Heart left ventricle (tissue), 13 donors: ENCODE results near the gene ZNF565.

Experiments
- CTCF ChIP-seq, 12 donors: fragments of 200-600 bp; sonication (generic) in 4 of 12; IDR thresholded peaks; one replicate each; pipeline versions ENCODE4 v1.5.0 to v1.8.0; 2018 to 2022; ENCODE audit warnings: antibody characterized with exemption in 12 of 12, mild to moderate bottlenecking in 5 of 12
- POLR2A ChIP-seq, 2 donors: fragments of 450-650 bp; IDR thresholded peaks; one replicate each; pipeline ENCODE4 v1.6.1; 2017; ENCODE audit warnings: antibody characterized with exemption in 2 of 2, mild to moderate bottlenecking in 2 of 2, moderate library complexity in 2 of 2
- donor health status: ischemic (EF 13 %, LVEDD 7.1; RV severe dilation, severe dysfunction).
- donor health status: DM: no; HTN: yes; CAD: no.
- donor health status: DM: no; HTN: no; CAD: no.
- donor health status: ischemic (EF 25% LVEDD 6.9; RV normal size, moderate dysfunction).
- donor health status: ischemic (EF 25% LVEDD 5.7; RV mildly dilated, moderate dysfunction).
- donor health status: ischemic (EF 35%, LVEDD 5.7; RV mildly dilated, moderate dysfunction).
- donor health status: nonischemic (EF 11% LVEDD 7.7; RV severe dilation, severe dysfunction).
- donor health status: DM: yes; HTN: yes; CAD: no.
- donor health status: PGD.
- donor health status: ischemic (EF 29% LVEDD 5.4; RV normal size, mild dysfunction).
- donor health status: nonischemic (EF 23%, LVEDD 6.1; RV moderate dilation, normal function).

GRCh38 chr19:36153126-36153525 lies 61.3 kb downstream of the ZNF565 start:
- TF ChIP-seq POLR2A (IDR thresholded peaks at IDR 0.05) (no peak), CTCF (IDR thresholded peaks at IDR 0.05) (no peak)
